ENCODE data around the gene FOXE1.

The FOXE1 gene

DNA sequence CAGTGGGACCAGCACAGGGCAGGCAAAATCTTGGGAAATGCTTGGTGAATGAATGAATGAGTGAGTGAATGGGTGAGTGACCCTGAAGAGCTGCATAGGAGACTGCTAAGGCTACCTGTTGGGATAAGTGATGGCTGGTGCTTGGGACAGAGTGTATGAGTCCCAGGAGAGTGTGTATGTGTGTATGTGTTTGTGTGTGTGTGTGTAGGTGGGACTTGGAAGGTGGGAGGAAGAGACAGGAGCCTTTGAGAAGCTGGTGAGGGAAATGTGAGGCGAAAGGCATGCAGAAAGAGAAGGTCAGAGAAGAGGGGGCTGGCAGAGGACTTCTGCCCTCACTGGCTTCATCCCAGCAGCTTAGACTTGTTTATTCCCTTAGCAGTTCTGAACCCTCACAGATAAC lies 33.3 kb upstream of the FOXE1 start:
- Histone ChIP-seq H3K9ac (ENCODE audit: low read depth in 1 of 2, low read length in 2 of 2) (no peak overlapping the region), H3K9me3 (ENCODE audit: control insufficient read depth in 2 of 2, low read length in 2 of 2) (no peaks in the 10 kb centered on the region), H3K4me1 (ENCODE audit: control insufficient read depth in 2 of 2, insufficient read depth in 2 of 2, low read length in 2 of 2) (no peaks in the 10 kb centered on the region), H3K27ac (ENCODE audit: low read depth in 2 of 2, low read length in 2 of 2) (no peak overlapping the region), H3K36me3 (ENCODE audit: control insufficient read depth in 2 of 2, insufficient read depth in 2 of 2, low read length in 2 of 2) (no peaks in the 10 kb centered on the region), H3K27me3 (ENCODE audit: control insufficient read depth in 2 of 2, insufficient read depth in 2 of 2, low read length in 2 of 2) (peaks cover 5 to 14% of the 10 kb centered on the region in 2 donors), H3K4me3 (ENCODE audit: low read length in 2 of 2) (no peak overlapping the region)

DNA sequence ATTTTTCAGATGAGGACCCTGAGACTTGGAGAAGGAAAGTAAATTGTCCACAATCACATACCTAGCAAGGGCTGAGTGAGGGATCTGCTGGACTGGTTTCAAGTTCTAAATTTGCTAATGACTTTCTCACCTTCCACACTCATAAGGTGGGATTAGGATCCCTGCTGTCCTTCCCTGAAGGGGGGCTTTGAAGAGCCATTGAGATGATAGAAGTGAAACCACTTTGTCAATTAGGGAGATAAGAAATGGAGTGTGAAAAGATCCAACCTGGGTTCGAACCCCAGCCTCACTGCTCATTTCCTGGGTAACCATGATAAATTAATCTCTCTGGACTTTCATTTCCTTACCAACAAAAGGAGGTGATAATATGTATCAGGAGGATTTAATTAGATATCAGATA lies 32.7 kb upstream of the FOXE1 start:
- Histone ChIP-seq H3K9ac (ENCODE audit: low read depth in 1 of 2, low read length in 2 of 2) (no peak overlapping the region), H3K27ac (ENCODE audit: low read depth in 2 of 2, low read length in 2 of 2) (no peak overlapping the region), H3K36me3 (ENCODE audit: control insufficient read depth in 2 of 2, insufficient read depth in 2 of 2, low read length in 2 of 2) (no peaks in the 10 kb centered on the region), H3K27me3 (ENCODE audit: control insufficient read depth in 2 of 2, insufficient read depth in 2 of 2, low read length in 2 of 2) (peaks cover 5 to 14% of the 10 kb centered on the region in 2 donors), H3K4me1 (ENCODE audit: control insufficient read depth in 2 of 2, insufficient read depth in 2 of 2, low read length in 2 of 2) (no peaks in the 10 kb centered on the region), H3K4me3 (ENCODE audit: low read length in 2 of 2) (no peak overlapping the region), H3K9me3 (ENCODE audit: control insufficient read depth in 2 of 2, low read length in 2 of 2) (no peaks in the 10 kb centered on the region)

DNA sequence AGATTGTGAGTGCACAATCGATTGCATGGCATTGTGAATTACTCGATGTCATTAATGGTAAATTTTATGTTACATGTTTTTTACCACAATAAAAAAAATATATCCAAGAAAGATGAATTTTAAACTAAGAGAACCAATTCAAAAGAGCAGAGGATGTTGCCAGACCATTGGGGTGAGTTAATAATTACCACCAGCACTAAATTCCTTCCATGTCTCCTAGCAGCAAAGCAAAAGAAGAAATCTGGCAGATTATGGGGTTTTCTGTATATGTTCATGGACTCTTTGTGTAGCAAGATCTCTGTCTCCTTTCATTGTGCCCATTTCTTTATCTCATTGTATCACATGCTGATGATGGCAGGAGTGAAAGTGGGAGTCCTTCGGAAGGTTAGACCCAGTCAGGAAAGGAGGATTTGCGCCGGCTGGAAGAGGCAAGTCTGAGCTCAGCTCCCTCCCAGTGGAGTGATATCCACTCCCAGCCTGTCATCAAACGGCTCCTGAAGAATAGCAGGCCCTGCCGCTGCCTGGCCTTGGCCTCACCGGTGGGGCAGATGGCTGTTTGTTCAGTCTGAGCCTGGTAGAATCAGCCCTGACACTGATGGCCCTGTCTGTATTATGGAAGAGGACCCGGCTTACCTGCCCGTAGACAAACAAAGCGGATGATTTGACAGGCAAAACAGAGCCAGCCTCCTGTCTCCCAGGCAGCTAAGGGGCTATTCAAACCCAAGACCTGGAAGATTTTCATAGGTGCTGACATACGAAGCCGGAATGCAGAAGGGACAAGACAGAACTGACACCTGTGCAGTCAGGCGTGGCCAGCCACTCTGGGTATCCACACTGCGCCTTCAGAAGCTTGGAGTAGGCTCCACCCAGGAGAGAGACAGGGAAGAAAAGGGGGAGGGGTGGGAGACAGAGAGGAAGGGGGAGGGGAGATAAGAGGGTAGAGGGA lies 21.9 kb upstream of the FOXE1 start:
- H3K27me3 ChIP-seq (ENCODE audit: control insufficient read depth in 2 of 2, insufficient read depth in 2 of 2, low read length in 2 of 2): peaks cover 2% of the 10 kb centered on the region in 2 donors
- H3K4me3 ChIP-seq (ENCODE audit: low read length in 2 of 2): no peak overlapping the region
- H3K9me3 ChIP-seq (ENCODE audit: control insufficient read depth in 2 of 2, low read length in 2 of 2): no peaks in the 10 kb centered on the region
- H3K36me3 ChIP-seq (ENCODE audit: control insufficient read depth in 2 of 2, insufficient read depth in 2 of 2, low read length in 2 of 2): no peaks in the 10 kb centered on the region
- H3K9ac ChIP-seq (ENCODE audit: low read depth in 1 of 2, low read length in 2 of 2): no peak overlapping the region
- H3K4me1 ChIP-seq (ENCODE audit: control insufficient read depth in 2 of 2, insufficient read depth in 2 of 2, low read length in 2 of 2): no peaks in the 10 kb centered on the region
- H3K27ac ChIP-seq (ENCODE audit: low read depth in 2 of 2, low read length in 2 of 2): no peak overlapping the region

DNA sequence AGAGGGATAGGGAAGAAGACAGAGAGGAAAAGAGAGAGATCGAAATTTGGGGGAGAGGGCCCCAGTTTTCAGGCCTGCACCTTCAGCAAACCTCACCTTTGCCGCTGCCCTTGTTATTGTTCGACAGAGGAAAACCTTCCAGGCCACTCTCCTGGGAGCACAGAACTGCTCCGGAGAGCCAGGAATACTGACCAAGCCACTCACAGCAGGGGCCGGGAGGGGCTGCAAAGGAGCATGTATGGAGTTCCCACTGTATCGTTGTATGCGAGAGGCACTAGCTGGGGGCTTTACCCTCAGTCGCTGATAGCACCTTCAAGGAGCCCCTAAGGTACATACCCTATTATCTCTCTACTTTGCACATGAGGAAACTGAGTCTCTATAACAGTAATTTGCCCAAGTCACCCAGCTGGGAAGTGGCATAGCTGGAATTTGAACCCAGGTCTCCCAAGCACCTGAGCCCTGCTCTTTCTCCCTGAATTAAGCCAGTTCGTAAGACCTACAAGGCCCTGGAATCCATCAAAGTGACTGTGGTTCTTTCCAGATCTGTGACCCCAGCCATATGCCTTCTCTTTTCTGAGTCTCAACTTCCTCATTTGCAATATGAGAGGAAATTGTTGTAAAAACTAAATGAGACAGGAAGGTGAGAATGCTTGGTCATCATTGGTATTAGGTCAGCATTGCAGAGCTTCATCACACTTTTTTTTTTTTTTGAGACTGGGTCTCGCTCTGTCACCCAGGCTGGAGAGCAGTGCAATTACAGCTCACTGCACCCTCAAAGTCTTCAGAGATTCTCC lies 21.0 kb upstream of the FOXE1 start:
- Histone ChIP-seq H3K9me3 (ENCODE audit: control insufficient read depth in 2 of 2, low read length in 2 of 2) (no peaks in the 10 kb centered on the region), H3K4me3 (ENCODE audit: low read length in 2 of 2) (no peak overlapping the region), H3K4me1 (ENCODE audit: control insufficient read depth in 2 of 2, insufficient read depth in 2 of 2, low read length in 2 of 2) (no peaks in the 10 kb centered on the region), H3K9ac (ENCODE audit: low read depth in 1 of 2, low read length in 2 of 2) (no peak overlapping the region), H3K27ac (ENCODE audit: low read depth in 2 of 2, low read length in 2 of 2) (no peak overlapping the region), H3K36me3 (ENCODE audit: control insufficient read depth in 2 of 2, insufficient read depth in 2 of 2, low read length in 2 of 2) (no peaks in the 10 kb centered on the region), H3K27me3 (ENCODE audit: control insufficient read depth in 2 of 2, insufficient read depth in 2 of 2, low read length in 2 of 2) (peaks cover 0 to 2% of the 10 kb centered on the region in 2 donors)

DNA sequence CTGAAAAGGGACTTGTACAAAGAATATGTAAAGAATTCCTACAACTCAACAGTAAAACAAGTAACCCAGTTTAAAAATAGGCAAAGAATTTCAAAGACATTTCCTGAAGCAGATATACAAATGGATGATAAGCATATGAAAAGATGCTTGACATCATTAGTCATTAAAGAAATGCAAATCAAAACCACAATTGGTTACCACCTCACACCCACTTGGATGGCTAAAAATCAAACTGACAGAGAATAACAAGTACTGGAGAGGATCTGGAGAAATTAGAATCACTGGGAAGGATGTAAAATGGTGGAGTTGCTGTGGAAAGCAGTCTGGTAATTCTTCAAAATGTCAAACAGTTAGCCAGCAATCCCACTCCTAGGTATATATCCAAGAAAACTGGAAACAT lies 12.5 kb upstream of the FOXE1 start:
- H3K4me3 ChIP-seq (ENCODE audit: low read length in 2 of 2): no peak overlapping the region
- no peaks in the 10 kb centered on the region for H3K36me3 ChIP-seq (ENCODE audit: control insufficient read depth in 2 of 2, insufficient read depth in 2 of 2, low read length in 2 of 2)
- no peaks in the 10 kb centered on the region for H3K9me3 ChIP-seq (ENCODE audit: control insufficient read depth in 2 of 2, low read length in 2 of 2)
- no peak overlapping the region for H3K27ac ChIP-seq (ENCODE audit: low read depth in 2 of 2, low read length in 2 of 2)
- peaks cover 6 to 9% of the 10 kb centered on the region in 2 donors for H3K27me3 ChIP-seq (ENCODE audit: control insufficient read depth in 2 of 2, insufficient read depth in 2 of 2, low read length in 2 of 2)
- no peaks in the 10 kb centered on the region for H3K4me1 ChIP-seq (ENCODE audit: control insufficient read depth in 2 of 2, insufficient read depth in 2 of 2, low read length in 2 of 2)
- H3K9ac ChIP-seq (ENCODE audit: low read depth in 1 of 2, low read length in 2 of 2): no peak overlapping the region

DNA sequence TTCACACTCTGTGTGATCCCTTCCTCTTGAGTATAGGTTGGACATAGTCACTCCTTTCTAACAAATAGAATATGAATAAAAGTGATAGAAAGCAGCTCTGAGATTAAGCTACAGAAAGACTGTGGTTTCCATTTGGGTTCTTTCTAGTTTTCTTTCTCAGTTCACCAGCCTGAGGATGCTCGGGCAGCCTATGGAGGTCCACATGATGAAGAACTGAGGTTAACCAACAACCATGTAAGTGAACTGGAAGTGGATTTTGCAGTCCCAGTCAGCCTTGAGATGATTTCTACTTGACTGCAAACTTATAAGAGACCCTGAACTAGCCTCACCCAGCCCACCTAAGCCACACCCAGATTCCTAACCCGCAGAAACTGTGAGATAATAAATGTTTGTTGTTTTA lies 10.1 kb upstream of the FOXE1 start:
- Histone ChIP-seq H3K36me3 (ENCODE audit: control insufficient read depth in 2 of 2, insufficient read depth in 2 of 2, low read length in 2 of 2) (no peaks in the 10 kb centered on the region), H3K9me3 (ENCODE audit: control insufficient read depth in 2 of 2, low read length in 2 of 2) (no peaks in the 10 kb centered on the region), H3K27me3 (ENCODE audit: control insufficient read depth in 2 of 2, insufficient read depth in 2 of 2, low read length in 2 of 2) (peaks cover 27 to 29% of the 10 kb centered on the region in 2 donors), H3K27ac (ENCODE audit: low read depth in 2 of 2, low read length in 2 of 2) (no peak overlapping the region), H3K4me1 (ENCODE audit: control insufficient read depth in 2 of 2, insufficient read depth in 2 of 2, low read length in 2 of 2) (no peaks in the 10 kb centered on the region), H3K4me3 (ENCODE audit: low read length in 2 of 2) (no peak overlapping the region), H3K9ac (ENCODE audit: low read depth in 1 of 2, low read length in 2 of 2) (no peak overlapping the region)

DNA sequence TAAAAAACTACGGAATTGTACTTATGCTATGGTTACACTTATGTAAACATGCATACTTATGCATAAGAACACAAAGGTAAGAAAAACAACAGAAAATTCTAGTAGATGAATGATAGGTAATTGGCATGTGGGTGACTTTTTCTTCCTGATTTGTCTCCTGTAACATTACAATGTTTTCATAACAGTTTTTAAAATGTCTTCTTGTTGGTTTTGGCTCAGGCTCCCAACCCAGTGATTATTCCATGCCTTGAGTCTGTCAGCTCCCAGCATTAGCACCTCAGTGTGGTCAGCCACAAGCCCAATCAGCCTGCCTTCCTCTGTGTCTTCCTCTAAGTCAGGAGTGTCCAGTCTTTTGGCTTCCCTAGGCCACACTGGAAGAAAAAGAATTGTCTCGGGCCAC lies 7.9 kb upstream of the FOXE1 start:
- no peak overlapping the region for H3K4me3 ChIP-seq (ENCODE audit: low read length in 2 of 2)
- no peaks in the 10 kb centered on the region for H3K9me3 ChIP-seq (ENCODE audit: control insufficient read depth in 2 of 2, low read length in 2 of 2)
- H3K27me3 ChIP-seq (ENCODE audit: control insufficient read depth in 2 of 2, insufficient read depth in 2 of 2, low read length in 2 of 2): peaks cover 42 to 46% of the 10 kb centered on the region in 2 donors
- H3K4me1 ChIP-seq (ENCODE audit: control insufficient read depth in 2 of 2, insufficient read depth in 2 of 2, low read length in 2 of 2): no peaks in the 10 kb centered on the region
- no peak overlapping the region for H3K27ac ChIP-seq (ENCODE audit: low read depth in 2 of 2, low read length in 2 of 2)
- no peaks in the 10 kb centered on the region for H3K36me3 ChIP-seq (ENCODE audit: control insufficient read depth in 2 of 2, insufficient read depth in 2 of 2, low read length in 2 of 2)
- H3K9ac ChIP-seq (ENCODE audit: low read depth in 1 of 2, low read length in 2 of 2): no peak overlapping the region

DNA sequence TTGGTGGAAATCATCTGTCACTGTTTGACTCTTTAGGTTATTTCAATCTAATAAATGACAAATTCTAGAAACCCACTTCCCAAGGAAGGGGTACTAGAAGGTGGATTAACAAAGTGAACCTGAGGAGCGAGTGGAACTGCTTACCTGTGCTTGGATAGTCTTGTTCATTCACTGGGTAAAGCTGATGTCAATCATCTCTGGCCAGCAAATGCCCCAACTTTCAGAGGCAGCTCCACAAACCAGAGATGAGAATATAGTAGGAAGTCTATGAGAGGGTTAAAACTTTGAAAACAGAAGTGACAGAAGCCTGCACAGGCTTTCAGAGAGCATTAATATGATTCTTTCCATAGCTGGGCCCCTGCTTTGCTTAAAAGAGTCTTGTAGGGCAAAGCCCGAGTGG lies 7.3 kb upstream of the FOXE1 start:
- peaks cover 44 to 47% of the 10 kb centered on the region in 2 donors for H3K27me3 ChIP-seq (ENCODE audit: control insufficient read depth in 2 of 2, insufficient read depth in 2 of 2, low read length in 2 of 2)
- H3K9ac ChIP-seq (ENCODE audit: low read depth in 1 of 2, low read length in 2 of 2): no peak overlapping the region
- no peaks in the 10 kb centered on the region for H3K36me3 ChIP-seq (ENCODE audit: control insufficient read depth in 2 of 2, insufficient read depth in 2 of 2, low read length in 2 of 2)
- H3K27ac ChIP-seq (ENCODE audit: low read depth in 2 of 2, low read length in 2 of 2): no peak overlapping the region
- H3K9me3 ChIP-seq (ENCODE audit: control insufficient read depth in 2 of 2, low read length in 2 of 2): no peaks in the 10 kb centered on the region
- no peaks in the 10 kb centered on the region for H3K4me1 ChIP-seq (ENCODE audit: control insufficient read depth in 2 of 2, insufficient read depth in 2 of 2, low read length in 2 of 2)
- H3K4me3 ChIP-seq (ENCODE audit: low read length in 2 of 2): no peak overlapping the region

DNA sequence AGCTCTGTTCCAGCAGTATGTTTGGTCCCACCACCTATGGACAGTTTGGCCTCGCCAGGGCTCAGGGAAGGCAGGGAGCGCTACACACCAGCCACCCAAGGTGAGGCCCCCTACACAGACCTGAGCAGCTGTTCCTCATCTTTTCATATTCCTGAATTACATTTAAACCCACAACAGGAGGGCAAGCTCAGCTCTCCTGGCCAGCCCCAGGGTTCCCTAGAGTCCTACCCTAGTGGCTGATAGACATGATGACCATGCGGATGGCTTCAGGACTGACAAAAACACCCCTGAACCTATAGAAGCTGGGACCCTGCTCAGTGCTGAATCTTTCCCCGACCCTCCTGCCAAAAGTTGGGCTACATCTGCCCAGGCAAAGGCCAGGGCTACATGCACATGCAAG lies 6.7 kb upstream of the FOXE1 start:
- Histone ChIP-seq H3K9ac (ENCODE audit: low read depth in 1 of 2, low read length in 2 of 2) (no peak overlapping the region), H3K4me3 (ENCODE audit: low read length in 2 of 2) (no peak overlapping the region), H3K9me3 (ENCODE audit: control insufficient read depth in 2 of 2, low read length in 2 of 2) (no peaks in the 10 kb centered on the region), H3K36me3 (ENCODE audit: control insufficient read depth in 2 of 2, insufficient read depth in 2 of 2, low read length in 2 of 2) (no peaks in the 10 kb centered on the region), H3K4me1 (ENCODE audit: control insufficient read depth in 2 of 2, insufficient read depth in 2 of 2, low read length in 2 of 2) (no peaks in the 10 kb centered on the region), H3K27me3 (ENCODE audit: control insufficient read depth in 2 of 2, insufficient read depth in 2 of 2, low read length in 2 of 2) (peaks cover 47 to 48% of the 10 kb centered on the region in 2 donors), H3K27ac (ENCODE audit: low read depth in 2 of 2, low read length in 2 of 2) (no peak overlapping the region)

All from mucosa of rectum (tissue), 2 donors.